ENCODE data around the gene MAP4K3.

DNA sequence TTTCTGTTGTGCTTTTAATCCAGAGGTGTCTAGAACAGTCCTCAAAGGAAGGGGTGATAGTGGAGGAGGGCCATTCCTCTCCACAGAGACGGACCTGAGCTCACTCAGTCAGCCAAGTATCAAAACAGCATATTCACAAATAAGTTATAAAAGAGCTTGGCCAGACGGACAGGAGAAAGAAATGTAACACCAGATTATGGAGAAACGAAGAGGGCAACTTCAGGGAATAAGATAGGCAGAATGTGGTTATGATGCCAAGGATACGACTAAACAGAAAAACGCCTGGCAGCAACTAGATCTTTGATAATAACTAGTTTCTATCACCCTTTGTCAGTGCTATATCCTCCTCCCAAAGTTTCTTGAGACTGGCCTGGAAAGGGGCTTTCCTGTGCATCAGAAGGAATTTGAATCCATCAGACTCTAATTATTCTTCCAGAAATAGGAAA, 42.5 kb downstream of the MAP4K3 start:
- TF ChIP-seq POLR2AphosphoS5 (IDR thresholded peaks at IDR 0.05; ENCODE audit: low read depth, low read length) (no peak), TAF1 (IDR thresholded peaks at IDR 0.05; ENCODE audit: borderline replicate concordance, insufficient read depth, low read length) (no peak), SIN3A (IDR thresholded peaks at IDR 0.05; ENCODE audit: borderline replicate concordance, insufficient read depth, low read length) (no peak)
